Stimulated activated CD4-positive, alpha-beta T cell treated with anti-CD3 and anti-CD28 coated beads, Interleukin-12 subunit alpha, Interleukin-12 subunit beta, amount 100 ng/mL, for 4 hours (primary cell): ENCODE results near the gene KIAA0040.
A peak's percentile ranks its signal among the peaks of the same experiment; 100 is the strongest.

Source experiments
- DNase-seq: peaks from one replicate; pipeline ENCODE4 v3.0.0-alpha.2; 2020

Gene KIAA0040

GRCh38 chr1:175192630-175193526 is at the start of gene KIAA0040:
TSS of gene KIAA0040 (minus strand) at chr1:175192776. CDS start at chr1:175161013, 31,763 bp downstream.
- DNase-seq = peak; percentile 56

- no peak for DNase-seq
These were observed 44.8 kb upstream of the KIAA0040 start for GRCh38 chr1:175237389-175237788.

GRCh38 chr1:175234639-175235038 is 42.1 kb upstream of the KIAA0040 start:
- DNase-seq = no peak

GRCh38 chr1:175232335-175232734 is 39.8 kb upstream of the KIAA0040 start:
- DNase-seq = no peak

GRCh38 chr1:175225805-175226129 is 33.2 kb upstream of the KIAA0040 start:
- no peak for DNase-seq

- DNase-seq = no peak
These were observed 29.8 kb upstream of the KIAA0040 start for GRCh38 chr1:175222296-175222938.

GRCh38 chr1:175221557-175222175 is 29.1 kb upstream of the KIAA0040 start:
- no peak for DNase-seq

GRCh38 chr1:175220853-175221556 is 28.4 kb upstream of the KIAA0040 start:
- DNase-seq = no peak

- no peak for DNase-seq
These were observed 27.2 kb upstream of the KIAA0040 start for GRCh38 chr1:175219774-175220173.

- DNase-seq = no peak
These were observed 26.3 kb upstream of the KIAA0040 start for GRCh38 chr1:175218786-175219434.

- DNase-seq = no peak
These were observed 25.4 kb upstream of the KIAA0040 start for GRCh38 chr1:175217721-175218531.

GRCh38 chr1:175216444-175216843 is 23.9 kb upstream of the KIAA0040 start:
- no peak for DNase-seq

GRCh38 chr1:175211656-175212055 is 19.1 kb upstream of the KIAA0040 start:
- DNase-seq = no peak

GRCh38 chr1:175210744-175211143 is 18.2 kb upstream of the KIAA0040 start:
- no peak for DNase-seq

GRCh38 chr1:175209493-175209921 is 16.9 kb upstream of the KIAA0040 start:
- no peak for DNase-seq

GRCh38 chr1:175208773-175209492 is 16.4 kb upstream of the KIAA0040 start:
- no peak for DNase-seq

- no peak for DNase-seq
These were observed 15.4 kb upstream of the KIAA0040 start for GRCh38 chr1:175207971-175208370.

GRCh38 chr1:175206687-175207086 is 14.1 kb upstream of the KIAA0040 start:
- no peak for DNase-seq

- no peak for DNase-seq
These were observed 11.8 kb upstream of the KIAA0040 start for GRCh38 chr1:175204330-175204729.

- DNase-seq = no peak
These were observed 11.0 kb upstream of the KIAA0040 start for GRCh38 chr1:175203570-175204068.
